ENCODE data around the gene POMC. TPM values are rescaled to one million over a fixed set of nuclear protein-coding genes. Genes with fewer than 3 reads are reported as not detected.

The POMC gene
- total RNA-seq, 1 experiment from 2014 or later, result not detected

GRCh38 chr2:25116956-25117355, 51.4 kb downstream of the POMC start:
- no peak overlapping the region for H3K9ac ChIP-seq (ENCODE audit: low read length)
- H3K79me2 ChIP-seq (ENCODE audit: insufficient read depth, low read length), result no peaks in the 10 kb centered on the region
- RAD21 ChIA-PET (ENCODE audit: low non-redundant PET in 1 of 2, low total read pairs in 2 of 2, uncharacterized antibody in 2 of 2, unreplicated experiment in 2 of 2), result no interaction called here
- POLR2A ChIA-PET, result no interaction called here
- no peak overlapping the region for H2AFZ ChIP-seq (ENCODE audit: low read depth, low read length, poor library complexity, severe bottlenecking)
- H3K4me2 ChIP-seq (ENCODE audit: low read length), result no peak overlapping the region
- intact Hi-C loops (cut with micrococcal nuclease), result no loop called here
- CTCF ChIA-PET, result interaction anchor here (1.2 kb wide), 1 partner anchor 142 kb away, joined by 3 read pairs; no protein-coding TSS in a partner anchor
- BruUV-seq (replicated peaks), result no TSS peak
- no peaks in the 10 kb centered on the region for H3K9me3 ChIP-seq (ENCODE audit: control insufficient read depth in 1 of 2, insufficient read depth in 1 of 2, low read depth in 1 of 2, low read length in 2 of 2)
- no peaks in the 10 kb centered on the region for H3K27me3 ChIP-seq (ENCODE audit: insufficient read depth, low read length)
- H4K20me1 ChIP-seq (ENCODE audit: insufficient read depth), result no peaks in the 10 kb centered on the region
- peaks cover 0 to 20% of the 10 kb centered on the region in 2 experiments; a peak in 3 of 4 replicates for H3K4me1 ChIP-seq (ENCODE audit: control insufficient read depth in 1 of 2, insufficient read depth in 2 of 2, low read length in 2 of 2)
- no peak for TF ChIP-seq POLR2A (IDR thresholded peaks at IDR 0.05; ENCODE audit: borderline replicate concordance, extremely low read depth, insufficient read depth, insufficient read length)
- TF ChIP-seq SRF (IDR thresholded peaks at IDR 0.05; ENCODE audit: low read depth), result no peak
- no peak for TF ChIP-seq ZNF274 (IDR thresholded peaks at IDR 0.05; ENCODE audit: low read depth, low read length)
- no peak for TF ChIP-seq TCF7L2 (IDR thresholded peaks at IDR 0.05; ENCODE audit: borderline replicate concordance, extremely low read depth, insufficient read depth, insufficient read length)
- no peak for TF ChIP-seq CEBPB (IDR thresholded peaks at IDR 0.05; ENCODE audit: low read depth)
- TF ChIP-seq, protein P1, sequence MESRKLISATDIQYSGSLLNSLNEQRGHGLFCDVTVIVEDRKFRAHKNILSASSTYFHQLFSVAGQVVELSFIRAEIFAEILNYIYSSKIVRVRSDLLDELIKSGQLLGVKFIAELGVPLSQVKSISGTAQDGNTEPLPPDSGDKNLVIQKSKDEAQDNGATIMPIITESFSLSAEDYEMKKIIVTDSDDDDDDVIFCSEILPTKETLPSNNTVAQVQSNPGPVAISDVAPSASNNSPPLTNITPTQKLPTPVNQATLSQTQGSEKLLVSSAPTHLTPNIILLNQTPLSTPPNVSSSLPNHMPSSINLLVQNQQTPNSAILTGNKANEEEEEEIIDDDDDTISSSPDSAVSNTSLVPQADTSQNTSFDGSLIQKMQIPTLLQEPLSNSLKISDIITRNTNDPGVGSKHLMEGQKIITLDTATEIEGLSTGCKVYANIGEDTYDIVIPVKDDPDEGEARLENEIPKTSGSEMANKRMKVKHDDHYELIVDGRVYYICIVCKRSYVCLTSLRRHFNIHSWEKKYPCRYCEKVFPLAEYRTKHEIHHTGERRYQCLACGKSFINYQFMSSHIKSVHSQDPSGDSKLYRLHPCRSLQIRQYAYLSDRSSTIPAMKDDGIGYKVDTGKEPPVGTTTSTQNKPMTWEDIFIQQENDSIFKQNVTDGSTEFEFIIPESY (IDR thresholded peaks at IDR 0.05; ENCODE audit: extremely low read depth, insufficient replicate concordance, low read length), result no peak
- TF ChIP-seq POLR2AphosphoS5 (IDR thresholded peaks at IDR 0.05; ENCODE audit: low read depth, low read length), result no peak
- no peak for TF ChIP-seq RAD21 (IDR thresholded peaks at IDR 0.05; ENCODE audit: low read depth)
- TF ChIP-seq, protein P2, sequence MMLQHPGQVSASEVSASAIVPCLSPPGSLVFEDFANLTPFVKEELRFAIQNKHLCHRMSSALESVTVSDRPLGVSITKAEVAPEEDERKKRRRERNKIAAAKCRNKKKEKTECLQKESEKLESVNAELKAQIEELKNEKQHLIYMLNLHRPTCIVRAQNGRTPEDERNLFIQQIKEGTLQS (IDR thresholded peaks at IDR 0.05), result no peak
- no peak for TF ChIP-seq CTCF (IDR thresholded peaks at IDR 0.05 in 2 of 3, conservative IDR thresholded peaks at IDR 0.05 in 1 of 3; ENCODE audit: borderline replicate concordance in 1 of 3, insufficient read depth in 1 of 3, low read depth in 2 of 3, low read length in 2 of 3)
- no peak for TF ChIP-seq ZFX (IDR thresholded peaks at IDR 0.05)
- no peak for TF ChIP-seq SIN3A (IDR thresholded peaks at IDR 0.05; ENCODE audit: low read depth)
- no peak for TF ChIP-seq SP1 (IDR thresholded peaks at IDR 0.05; ENCODE audit: low read depth)
- H3K36me3 ChIP-seq (ENCODE audit: control insufficient read depth in 1 of 2, insufficient read depth in 2 of 2, low read length in 2 of 2), result no peaks in the 10 kb centered on the region
- no peak for DNase-seq (ENCODE audit: low read depth, low spot score)
- H3K4me3 ChIP-seq (replicated peaks in 1 of 2; ENCODE audit: low read depth in 1 of 2, low read length in 2 of 2), result no peak overlapping the region
- H3K27ac ChIP-seq (ENCODE audit: low read depth, low read length), result no peak overlapping the region
- ATAC-seq, result no peak
- no peaks in the 10 kb centered on the region for H3K9me2 ChIP-seq (ENCODE audit: insufficient read depth)
